Testis (tissue), 2 donors: ENCODE data around the gene THOP1.

Experiments used
- POLR2A ChIP-seq: fragments of 450-650 bp; IDR thresholded peaks from one replicate; pipeline ENCODE4 v1.6.1; 2017; ENCODE audit warnings: antibody characterized with exemption, mild to moderate bottlenecking, moderate library complexity
- TF ChIP-seq, protein P1 (sequence below), 3 experiments: fragments of 450-650 bp in 2 of 3; fragments of 200-600 bp in 1 of 3; sonication (generic) in 1 of 3; IDR thresholded peaks; one replicate each; pipeline ENCODE4 v1.5.1; 2016 to 2019; ENCODE audit warnings: antibody characterized with exemption in 3 of 3, mild to moderate bottlenecking in 2 of 3, moderate library complexity in 1 of 3

DNA sequence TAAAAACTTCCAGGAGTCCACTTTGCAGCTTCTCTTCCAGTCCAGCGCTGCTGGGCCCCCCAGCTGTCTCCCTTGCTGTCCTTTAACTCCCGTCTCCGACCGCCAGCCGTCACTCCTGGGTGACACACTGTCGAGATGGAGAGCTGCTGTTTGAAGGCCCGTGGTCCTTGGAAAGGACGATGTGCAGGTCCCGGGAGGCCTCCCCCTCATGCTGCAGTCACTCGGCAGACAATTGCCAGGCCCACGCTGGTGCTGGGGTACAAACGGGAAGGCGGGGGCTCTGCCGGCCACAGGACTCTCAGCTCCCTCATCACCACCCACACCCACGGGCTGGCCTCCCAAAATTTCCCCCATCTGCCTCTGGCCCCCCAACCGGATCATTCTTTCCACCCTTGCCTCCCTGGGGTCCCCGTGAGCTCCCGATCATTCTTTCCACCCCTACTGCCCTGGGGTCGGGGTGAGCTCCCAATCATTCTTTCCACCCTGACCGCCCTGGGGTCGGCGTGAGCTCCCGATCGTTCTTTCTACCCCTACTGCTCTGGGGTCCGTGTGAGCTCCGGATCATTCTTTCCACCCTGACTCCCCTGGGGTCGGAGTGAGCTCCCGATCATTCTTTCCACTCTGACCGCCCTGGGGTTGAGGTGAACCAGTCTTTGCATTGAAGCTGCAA lies 18.3 kb downstream of the THOP1 start:
- TF ChIP-seq, protein P1, sequence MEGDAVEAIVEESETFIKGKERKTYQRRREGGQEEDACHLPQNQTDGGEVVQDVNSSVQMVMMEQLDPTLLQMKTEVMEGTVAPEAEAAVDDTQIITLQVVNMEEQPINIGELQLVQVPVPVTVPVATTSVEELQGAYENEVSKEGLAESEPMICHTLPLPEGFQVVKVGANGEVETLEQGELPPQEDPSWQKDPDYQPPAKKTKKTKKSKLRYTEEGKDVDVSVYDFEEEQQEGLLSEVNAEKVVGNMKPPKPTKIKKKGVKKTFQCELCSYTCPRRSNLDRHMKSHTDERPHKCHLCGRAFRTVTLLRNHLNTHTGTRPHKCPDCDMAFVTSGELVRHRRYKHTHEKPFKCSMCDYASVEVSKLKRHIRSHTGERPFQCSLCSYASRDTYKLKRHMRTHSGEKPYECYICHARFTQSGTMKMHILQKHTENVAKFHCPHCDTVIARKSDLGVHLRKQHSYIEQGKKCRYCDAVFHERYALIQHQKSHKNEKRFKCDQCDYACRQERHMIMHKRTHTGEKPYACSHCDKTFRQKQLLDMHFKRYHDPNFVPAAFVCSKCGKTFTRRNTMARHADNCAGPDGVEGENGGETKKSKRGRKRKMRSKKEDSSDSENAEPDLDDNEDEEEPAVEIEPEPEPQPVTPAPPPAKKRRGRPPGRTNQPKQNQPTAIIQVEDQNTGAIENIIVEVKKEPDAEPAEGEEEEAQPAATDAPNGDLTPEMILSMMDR (IDR thresholded peaks at IDR 0.05) = no peak
- no peak for TF ChIP-seq POLR2A
